HL-60 (cell line): Measurements from ENCODE around the gene LIN37.

Experiments
- CTCF ChIP-seq: IDR thresholded peaks from one replicate; pipeline ENCODE4 v1.5.1; 2011; ENCODE audit warnings: low read length, control low read depth, inconsistent platforms; ENCODE audit not compliant: insufficient read depth
- GABPA ChIP-seq: IDR thresholded peaks from 2 replicates; pipeline ENCODE4 v1.6.1; 2012; ENCODE audit warnings: low read depth
- POLR2AphosphoS5 ChIP-seq: IDR thresholded peaks from 2 replicates; pipeline ENCODE4 v1.6.1; 2012; ENCODE audit warnings: low read depth

- no peak for TF ChIP-seq GABPA
- TF ChIP-seq CTCF, result no peak
- TF ChIP-seq POLR2AphosphoS5, result no peak
Measured at GRCh38 chr19:35789195-35789977, 41.0 kb downstream of the LIN37 start.
